SKM-1 treated with dmso at 0.1 percent for 144 hours (cell line): Measurements from ENCODE around the gene TRIB2.
A peak's percentile ranks its signal among the peaks of the same experiment; 100 is the strongest.

Source experiments
- DNase-seq: peaks from one replicate; lab custom pipeline; 2025; ENCODE audit not compliant: unreplicated experiment; lab: John Stamatoyannopoulos, UW

TRIB2 gene

GRCh38 chr2:12737738-12738485 is 21.2 kb downstream of the TRIB2 start:
- no peak for DNase-seq

- no peak for DNase-seq
Measured at GRCh38 chr2:12739721-12740254, 23.1 kb downstream of the TRIB2 start.

- DNase-seq, result no peak
Measured at GRCh38 chr2:12741380-12741779, 24.6 kb downstream of the TRIB2 start.

GRCh38 chr2:12742891-12743290 is 26.2 kb downstream of the TRIB2 start:
- DNase-seq, result no peak

GRCh38 chr2:12750166-12750905 is 33.6 kb downstream of the TRIB2 start:
- DNase-seq, result no peak

- DNase-seq, result no peak
Measured at GRCh38 chr2:12754643-12755042, 37.9 kb downstream of the TRIB2 start.

- DNase-seq, result no peak
Measured at GRCh38 chr2:12755384-12755783, 38.6 kb downstream of the TRIB2 start.

- DNase-seq, result no peak
Measured at GRCh38 chr2:12759248-12759647, 42.5 kb downstream of the TRIB2 start.

GRCh38 chr2:12761104-12761503 is 44.4 kb downstream of the TRIB2 start:
- no peak for DNase-seq

GRCh38 chr2:12762337-12762736 is 45.6 kb downstream of the TRIB2 start:
- no peak for DNase-seq

- no peak for DNase-seq
Measured at GRCh38 chr2:12762976-12763375, 46.2 kb downstream of the TRIB2 start.

- DNase-seq, result no peak
Measured at GRCh38 chr2:12763486-12763885, 46.8 kb downstream of the TRIB2 start.

- no peak for DNase-seq
Measured at GRCh38 chr2:12764075-12764730, 47.5 kb downstream of the TRIB2 start.

- DNase-seq, result no peak
Measured at GRCh38 chr2:12764849-12765605, 48.3 kb downstream of the TRIB2 start.

- DNase-seq, result no peak
Measured at GRCh38 chr2:12766421-12766879, 49.7 kb downstream of the TRIB2 start.

GRCh38 chr2:12767541-12767940 is 50.8 kb downstream of the TRIB2 start:
- DNase-seq, result no peak

GRCh38 chr2:12767996-12768624 is 51.4 kb downstream of the TRIB2 start:
- DNase-seq, result no peak

GRCh38 chr2:12769492-12770105 is 52.9 kb downstream of the TRIB2 start:
- DNase-seq, result peak; percentile 38

GRCh38 chr2:12770300-12770968 is 53.7 kb downstream of the TRIB2 start:
- no peak for DNase-seq
